K562 (cell line): ENCODE measurements around the gene DTNA. TPM values are rescaled to one million over a fixed set of nuclear protein-coding genes. Genes with fewer than 3 reads are reported as not detected.

Source experiments
- ATAC-seq: fragments of 200-7000 bp; cut with Tn5 transposase; 3 replicates; pipeline ENCODE4 v1.9.1; 2020; ENCODE audit warnings: moderate library complexity
- BruUV-seq: library from RNA; stranded (reverse); fragments of 400-500 nt; replicated peaks from 2 replicates; lab custom pipeline; 2021; lab: Mats Ljungman, UMichigan
- CTCF ChIA-PET: fragments of 300-600 bp; formaldehyde crosslinking; extraction: SDS; loops from one replicate; lab custom pipeline; 2021; ENCODE audit warnings: low intra/inter-chr PET ratio; lab: Yijun Ruan, JAX
- POLR2A ChIA-PET: fragments of 300-600, 350-650 bp; sonication (Branson Sonifier 250); formaldehyde crosslinking; extraction: SDS; loops from one replicate; lab custom pipeline; 2021; ENCODE audit warnings: antibody characterized with exemption, inconsistent platforms; lab: Yijun Ruan, JAX
- DNase-seq, 4 experiments: peaks; one replicate each; pipeline versions ENCODE4 v3.0.0 to v3.0.0-alpha.2; 2011 to 2018; ENCODE audit warnings: low spot score in 3 of 4, mixed read lengths in 3 of 4; ENCODE audit errors: extremely low read depth in 1 of 4
- FAIRE-seq: peaks from 2 replicates; lab custom pipeline; 2011; peaks lifted over from hg19 to GRCh38; lab: Jason Lieb, UNC
- H2AFZ ChIP-seq: 2 replicates; pipeline ENCODE4 v1.6.0; 2011; ENCODE audit warnings: low read depth, low read length, control low read depth, inconsistent platforms
- H3K27ac ChIP-seq: fragments of 200-600 bp; 3 replicates; pipeline ENCODE4 v1.8.0; 2011; ENCODE audit warnings: low read depth, mild to moderate bottlenecking, control low read depth, inconsistent platforms, low read length, moderate library complexity, mixed read lengths; ENCODE audit errors: extremely low read depth
- H3K27me3 ChIP-seq, 2 experiments: fragments of 300-600 bp in 1 of 2; 2 replicates in 1 of 2; 3 replicates in 1 of 2; pipeline versions ENCODE4 v1.6.0 to v1.8.0; 2011; ENCODE audit warnings: inconsistent platforms in 2 of 2, low read length in 2 of 2, mild to moderate bottlenecking in 1 of 2, mixed read lengths in 1 of 2, moderate library complexity in 1 of 2; ENCODE audit not compliant: control insufficient read depth in 2 of 2, insufficient read depth in 2 of 2
- H3K36me3 ChIP-seq: fragments of 300-600 bp; 3 replicates; pipeline ENCODE4 v1.8.0; 2011; ENCODE audit warnings: mild to moderate bottlenecking, low read length, inconsistent platforms; ENCODE audit not compliant: control insufficient read depth, insufficient read depth
- H3K4me1 ChIP-seq, 2 experiments: fragments of 200-600 bp in 1 of 2; replicated peaks in 1 of 2; 2 replicates in 1 of 2; 3 replicates in 1 of 2; pipeline versions ENCODE4 v1.5.1 to v1.8.0; 2011; ENCODE audit warnings: inconsistent platforms in 2 of 2, low read length in 2 of 2, mild to moderate bottlenecking in 1 of 2, mixed read lengths in 1 of 2, moderate library complexity in 1 of 2; ENCODE audit not compliant: control insufficient read depth in 2 of 2, insufficient read depth in 2 of 2
- H3K4me2 ChIP-seq: 2 replicates; pipeline ENCODE4 v1.6.1; 2011; ENCODE audit warnings: low read length, control low read depth, inconsistent platforms, mixed read lengths; ENCODE audit not compliant: insufficient read depth
- H3K4me3 ChIP-seq: fragments of 200-600 bp; sonication (generic), shearing (Covaris generic); 2 replicates; pipeline ENCODE4 v1.5.1; 2016; ENCODE audit warnings: control low read depth, inconsistent platforms
- H3K79me2 ChIP-seq: fragments of 200-600 bp; 3 replicates; pipeline ENCODE4 v1.8.0; 2011; ENCODE audit warnings: low read length, inconsistent platforms; ENCODE audit not compliant: control insufficient read depth, insufficient read depth
- H3K9ac ChIP-seq, 2 experiments: 2 replicates each; pipeline versions ENCODE4 v1.6.0 to v1.6.1; 2011; ENCODE audit warnings: low read depth in 2 of 2, low read length in 2 of 2, control low read depth in 1 of 2, inconsistent platforms in 1 of 2, mild to moderate bottlenecking in 1 of 2, mixed read lengths in 1 of 2; ENCODE audit not compliant: insufficient read depth in 1 of 2
- H3K9me1 ChIP-seq: one replicate; pipeline ENCODE4 v1.6.0; 2011; ENCODE audit warnings: inconsistent platforms, mild to moderate bottlenecking, low read length, moderate library complexity; ENCODE audit not compliant: control insufficient read depth, insufficient read depth
- H3K9me3 ChIP-seq: replicated peaks from 2 replicates; pipeline ENCODE4 v1.5.1; 2011; ENCODE audit warnings: low read depth, low read length, inconsistent platforms; ENCODE audit not compliant: control insufficient read depth, insufficient read depth
- H4K20me1 ChIP-seq: replicated peaks from 2 replicates; pipeline ENCODE4 v1.6.1; 2011; ENCODE audit warnings: low read length, inconsistent platforms, mixed read lengths; ENCODE audit not compliant: control insufficient read depth, insufficient read depth
- CTBP1 ChIP-seq: fragments of 450-650 bp; IDR thresholded peaks from 2 replicates; pipeline ENCODE4 v1.6.1; 2016; ENCODE audit warnings: borderline replicate concordance
- E4F1 ChIP-seq: fragments of 250-450 bp; sonication (Bioruptor Pico); IDR thresholded peaks from 2 replicates; pipeline ENCODE4 v1.5.0; 2021; ENCODE audit warnings: mild to moderate bottlenecking, borderline replicate concordance
- HCFC1 ChIP-seq: IDR thresholded peaks from 2 replicates; pipeline ENCODE4 v1.6.1; 2012; ENCODE audit warnings: low read depth, low read length, improper control_type of control experiment
- HNRNPUL1 ChIP-seq: fragments of 200-400 bp; formaldehyde crosslinking; IDR thresholded peaks from 2 replicates; pipeline ENCODE4 v1.6.1; 2017; ENCODE audit warnings: low read length
- MAFK ChIP-seq: IDR thresholded peaks from 2 replicates; pipeline ENCODE4 v1.6.1; 2011; ENCODE audit warnings: low read length, improper control_type of control experiment
- ZMIZ1 ChIP-seq, 2 experiments: fragments of 150-350 bp in 1 of 2; IDR thresholded peaks; 2 replicates each; pipeline ENCODE4 v1.6.1; 2012 to 2016; ENCODE audit warnings: low read depth in 2 of 2, low read length in 2 of 2, mild to moderate bottlenecking in 1 of 2, moderate library complexity in 1 of 2
- ZNF12 ChIP-seq: sonication (generic); formaldehyde crosslinking; IDR thresholded peaks from 2 replicates; pipeline ENCODE4 v1.4.0; 2020; ENCODE audit warnings: mild to moderate bottlenecking, missing genetic modification reagents
- ZNF551 ChIP-seq: fragments of 250-450 bp; sonication (Bioruptor Pico); IDR thresholded peaks from 2 replicates; pipeline ENCODE4 v1.5.0; 2021; ENCODE audit warnings: mild to moderate bottlenecking, moderate library complexity
- WGBS: fragments of 100-300 bp; shearing (Covaris generic); methylation state at CpG from one replicate; pipeline ENCODE4 v1.1.6; 2016; ENCODE audit warnings: low coverage, mixed read lengths; ENCODE audit not compliant: insufficient coverage; ENCODE audit errors: missing lambda C conversion rate; 5-methylcytosine and 5-hydroxymethylcytosine counted together
- in situ Hi-C: fragments of 300-500 bp; cut with MboI; formaldehyde crosslinking; loops from 4 replicates; pipeline ENCODE4 v1.15.0; 2018; ENCODE audit warnings: inconsistent platforms, mixed read lengths
- intact Hi-C: fragments of 100-400 bp; cut with micrococcal nuclease; formaldehyde crosslinking; loops from 2 replicates; pipeline ENCODE4 v1.14.2; 2022
- polyA plus RNA-seq, 8 experiments: library from polyadenylated mRNA; depleted of rRNA in 4 of 8; stranded (reverse) in 5 of 8; unstranded in 3 of 8; fragments of >200 nt; fragmentation: Nextera tagmentation in 2 of 8; fragmentation: Illumina TruSeq in 1 of 8; extraction: Ambion mirVana in 2 of 8; extraction: Trizol in 1 of 8; gene quantifications; 2 replicates each; pipeline versions ENCODE4 v1.2.1 to v1.2.3, GENCODE V29; 2011 to 2014; ENCODE audit warnings: inconsistent platforms in 1 of 8, missing spikeins in 1 of 8
- total RNA-seq, 7 experiments: library from RNA; depleted of rRNA in 6 of 7; stranded (reverse); fragments of >200 nt in 6 of 7; fragmentation: Illumina TruSeq in 2 of 7; extraction: Trizol in 2 of 7; gene quantifications; 2 replicates each; pipeline versions ENCODE4 v1.2.1 to v1.2.3, GENCODE V29; 2011 to 2021; ENCODE audit warnings: low replicate concordance in 1 of 7

The DTNA gene
- total and polyA plus RNA-seq, 9 of the 15 experiments (the other 6 are each of a cell fraction or from before 2014, with no cell fraction given) = 0.07 to 2.4 (median 0.22) TPM; not detected in 2

GRCh38 chr18:34729740-34730355 lies 19.8 kb downstream of the DTNA start:
- Histone ChIP-seq H3K4me3 (no peak overlapping the region), H3K4me2 (no peak overlapping the region)
- no peak for DNase-seq
- TF ChIP-seq HCFC1 = no peak
- TF ChIP-seq, all 486 proteins: peak for 0
- no peaks in the 10 kb centered on the region for H3K36me3 ChIP-seq
- FAIRE-seq = no peak
- H3K9ac ChIP-seq = no peak overlapping the region
- in situ Hi-C loops = no loop called here
- POLR2A ChIA-PET = no interaction called here
- WGBS = 0% methylated on average over 2 of the region's 2 CpGs
- intact Hi-C loops = loop anchor here (10.0 kb wide), 1 partner anchor 55 kb away; no protein-coding TSS in a partner anchor
- ATAC-seq = no peak
- H3K27me3 ChIP-seq = no peaks in the 10 kb centered on the region
- H3K9me3 ChIP-seq = no peaks in the 10 kb centered on the region; the same call in 1 of the 2 replicates
- no TSS peak for BruUV-seq
- no peaks in the 10 kb centered on the region for H3K9me1 ChIP-seq
- no peaks in the 10 kb centered on the region for H3K4me1 ChIP-seq
- H3K27ac ChIP-seq = no peak overlapping the region
- CTCF ChIA-PET = no interaction called here
- H4K20me1 ChIP-seq = no peaks in the 10 kb centered on the region
- no peak overlapping the region for H2AFZ ChIP-seq
- no peaks in the 10 kb centered on the region for H3K79me2 ChIP-seq

- Histone ChIP-seq H2AFZ (no peak overlapping the region), H4K20me1 (no peaks in the 10 kb centered on the region), H3K9ac (no peak overlapping the region), H3K9me1 (no peaks in the 10 kb centered on the region), H3K4me1 (no peaks in the 10 kb centered on the region), H3K9me3 (no peaks in the 10 kb centered on the region; the same call in 1 of the 2 replicates), H3K36me3 (no peaks in the 10 kb centered on the region), H3K4me3 (no peak overlapping the region), H3K27me3 (no peaks in the 10 kb centered on the region), H3K27ac (no peak overlapping the region), H3K4me2 (no peak overlapping the region), H3K79me2 (no peaks in the 10 kb centered on the region)
- no peak for FAIRE-seq
- intact Hi-C loops (no loop called here), in situ Hi-C loops (no loop called here)
- POLR2A ChIA-PET = interaction anchor here (0.6 kb wide), 1 partner anchor 150 kb away, joined by 3 read pairs; no protein-coding TSS in a partner anchor
- no TSS peak for BruUV-seq
- DNase-seq = no peak
- CTCF ChIA-PET = interaction anchor here (0.7 kb wide), 1 partner anchor 20 kb away, joined by 3 read pairs; no protein-coding TSS in a partner anchor
- TF ChIP-seq E4F1 (no peak), MAFK (no peak), ZNF12 (CRISPR knock-in tag) (no peak), CTBP1 (no peak), ZMIZ1 (IDR thresholded peaks at IDR 0.05; ENCODE audit: low read depth in 2 of 2, low read length in 2 of 2) (no peak), HNRNPUL1 (no peak), ZNF551 (CRISPR knock-in tag) (no peak)
- ATAC-seq = no peak
Observed at GRCh38 chr18:34730774-34731173, 20.7 kb downstream of the DTNA start.
